IPS-NIHi7 (cell line): ENCODE results near the gene NDC80.
A peak's percentile ranks its signal among the peaks of the same experiment; 100 is the strongest.

ENCODE experiments used
- DNase-seq: peaks from one replicate; pipeline ENCODE4 v3.0.0; 2012; ENCODE audit warnings: mixed read lengths; ENCODE audit errors: extremely low spot score

NDC80 gene

GRCh38 chr18:2557536-2557935, 13.8 kb upstream of the NDC80 start:
- DNase-seq = no peak

GRCh38 chr18:2559249-2559648, 12.1 kb upstream of the NDC80 start:
- no peak for DNase-seq

- DNase-seq = no peak
Observed at GRCh38 chr18:2564373-2564772, 7.0 kb upstream of the NDC80 start.

- DNase-seq = no peak
Observed at GRCh38 chr18:2568129-2568528, 3.2 kb upstream of the NDC80 start.

GRCh38 chr18:2568605-2569004, 2.8 kb upstream of the NDC80 start:
- no peak for DNase-seq

- no peak for DNase-seq
Observed at GRCh38 chr18:2569338-2570207, 1.8 kb upstream of the NDC80 start.

GRCh38 chr18:2570772-2571199, 571 bp upstream of the NDC80 start:
- DNase-seq = peak; percentile 73

- DNase-seq = no peak
Observed at GRCh38 chr18:2572171-2572569, 813 bp downstream of the NDC80 start.

GRCh38 chr18:2572892-2573291, 1.5 kb downstream of the NDC80 start:
- no peak for DNase-seq

- DNase-seq = no peak
Observed at GRCh38 chr18:2573408-2573807, 2.1 kb downstream of the NDC80 start.

GRCh38 chr18:2587788-2588187, 16.4 kb downstream of the NDC80 start:
- DNase-seq = no peak

- no peak for DNase-seq
Observed at GRCh38 chr18:2588666-2589344, 17.4 kb downstream of the NDC80 start.

GRCh38 chr18:2589345-2590068, 18.1 kb downstream of the NDC80 start:
- DNase-seq = no peak

- no peak for DNase-seq
Observed at GRCh38 chr18:2590303-2590702, 18.9 kb downstream of the NDC80 start.

GRCh38 chr18:2597639-2598038, 26.3 kb downstream of the NDC80 start:
- no peak for DNase-seq

- DNase-seq = no peak
Observed at GRCh38 chr18:2602844-2603243, 31.5 kb downstream of the NDC80 start.

- DNase-seq = no peak
Observed at GRCh38 chr18:2606335-2606734, 35.0 kb downstream of the NDC80 start.

- no peak for DNase-seq
Observed at GRCh38 chr18:2609604-2610003, 38.2 kb downstream of the NDC80 start.

GRCh38 chr18:2610549-2610948, 39.2 kb downstream of the NDC80 start:
- no peak for DNase-seq

- no peak for DNase-seq
Observed at GRCh38 chr18:2612996-2613395, 41.6 kb downstream of the NDC80 start.

GRCh38 chr18:2617401-2617998, 46.1 kb downstream of the NDC80 start:
- no peak for DNase-seq

- no peak for DNase-seq
Observed at GRCh38 chr18:2618009-2618408, 46.7 kb downstream of the NDC80 start.
